BJ (cell line): Measurements from ENCODE around the gene TMEM178A. TPM values are rescaled to one million over a fixed set of nuclear protein-coding genes. Genes with fewer than 3 reads are reported as not detected.

Experiments used
- CTCF ChIA-PET: fragments of 350-600 bp; formaldehyde crosslinking; extraction: SDS; loops from one replicate; lab custom pipeline; 2021; ENCODE audit warnings: antibody characterized with exemption, inconsistent platforms; lab: Yijun Ruan, JAX
- POLR2A ChIA-PET: fragments of 300-600 bp; sonication (Branson Sonifier 250); formaldehyde crosslinking; extraction: SDS; loops from one replicate; lab custom pipeline; 2021; ENCODE audit warnings: antibody characterized with exemption; lab: Charles Lee
- DNase-seq: peaks from one replicate; pipeline ENCODE4 v3.0.0-alpha.2; 2011; ENCODE audit warnings: low read depth
- H3K27me3 ChIP-seq: 2 replicates; pipeline ENCODE4 v1.6.0; 2011; ENCODE audit warnings: low read length; ENCODE audit not compliant: control insufficient read depth, insufficient read depth
- H3K36me3 ChIP-seq: 2 replicates; pipeline ENCODE4 v1.5.1; 2011; ENCODE audit warnings: low read length; ENCODE audit not compliant: control insufficient read depth, insufficient read depth
- H3K4me3 ChIP-seq: 2 replicates; pipeline ENCODE4 v1.5.1; 2011; ENCODE audit warnings: low read depth, mild to moderate bottlenecking, control low read depth, low read length
- CTCF ChIP-seq: IDR thresholded peaks from 2 replicates; pipeline ENCODE4 v1.5.1; 2011; ENCODE audit warnings: low read depth, mild to moderate bottlenecking, control low read depth, inconsistent platforms, low read length, moderate library complexity; ENCODE audit not compliant: insufficient read depth
- polyA plus RNA-seq: library from polyadenylated mRNA; depleted of rRNA; stranded (reverse); fragments of >200 nt; gene quantifications from 2 replicates; pipeline ENCODE4 v1.2.3, GENCODE V29; 2011

The TMEM178A gene
- polyA plus RNA-seq, 1 experiment: 2.0 TPM

DNA sequence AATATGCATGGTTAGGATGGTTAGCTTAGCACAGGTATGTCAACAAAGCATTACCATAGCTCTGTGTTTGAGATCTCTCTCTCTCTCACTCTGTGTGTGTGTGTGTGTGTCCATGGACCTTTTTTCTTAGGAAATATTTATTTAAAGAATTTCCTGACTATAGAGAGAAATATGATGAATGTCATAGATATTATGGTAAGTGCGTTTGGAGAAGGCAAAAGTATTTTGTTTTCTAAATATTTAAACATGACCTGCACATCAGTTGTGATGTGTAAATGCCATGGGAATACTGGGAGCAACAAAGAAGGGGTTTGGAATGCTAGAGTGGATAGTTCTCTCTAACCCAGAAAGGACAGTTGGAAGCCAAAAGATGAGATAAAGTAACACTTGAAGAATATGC lies 3.9 kb upstream of the TMEM178A start:
- ChIA-PET CTCF (no interaction called here), POLR2A (no interaction called here)
- Histone ChIP-seq H3K36me3 (no peaks in the 10 kb centered on the region), H3K27me3 (peaks cover 14% of the 10 kb centered on the region), H3K4me3 (no peak overlapping the region)
- no peak for TF ChIP-seq CTCF
- no peak for DNase-seq

DNA sequence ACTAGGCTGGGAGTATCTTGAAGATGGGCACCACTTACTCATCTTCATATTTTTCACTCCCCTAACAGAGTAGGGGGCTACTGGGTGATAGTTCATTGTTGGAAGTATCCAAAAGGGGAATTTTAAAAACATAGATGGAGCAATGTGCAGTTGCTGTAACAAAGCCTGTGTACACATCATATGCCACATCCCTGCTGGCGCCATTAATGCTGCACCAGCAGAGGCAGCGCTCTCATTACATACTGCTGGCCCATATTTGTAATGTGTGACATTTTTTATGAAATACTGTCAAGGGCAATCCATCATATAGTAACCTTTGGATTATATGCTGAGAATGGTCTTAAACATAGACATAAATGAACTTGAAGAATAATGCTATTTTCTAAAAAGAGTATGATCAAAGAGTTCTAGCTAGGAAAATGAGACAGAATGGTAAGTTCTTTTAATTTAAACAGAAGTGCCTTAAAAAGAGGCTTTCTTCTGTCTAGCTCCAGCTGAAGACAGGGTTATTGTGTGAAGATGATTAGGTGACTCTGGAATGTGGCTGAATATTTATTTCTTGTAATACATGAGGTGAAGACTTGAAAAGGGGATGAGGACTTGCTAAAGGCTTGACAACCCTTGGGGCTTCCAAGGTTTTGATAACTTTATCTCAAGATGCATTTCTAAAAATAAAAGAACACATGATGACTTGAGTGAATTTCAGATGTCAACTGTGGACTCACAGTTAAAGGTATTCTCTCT lies 2.4 kb upstream of the TMEM178A start:
- no peak for DNase-seq
- H3K27me3 ChIP-seq: peaks cover 24% of the 10 kb centered on the region
- no peak overlapping the region for H3K4me3 ChIP-seq
- TF ChIP-seq CTCF: no peak
- no peaks in the 10 kb centered on the region for H3K36me3 ChIP-seq
- CTCF ChIA-PET: no interaction called here
- POLR2A ChIA-PET: no interaction called here

- no peak for DNase-seq
- no peak for TF ChIP-seq CTCF
- ChIA-PET CTCF (no interaction called here), POLR2A (no interaction called here)
- Histone ChIP-seq H3K36me3 (no peaks in the 10 kb centered on the region), H3K27me3 (peaks cover 27% of the 10 kb centered on the region), H3K4me3 (no peak overlapping the region)
These were observed 1.4 kb upstream of the TMEM178A start for GRCh38 chr2:39664232-39664887.

- CTCF ChIA-PET: no interaction called here
- no peak for DNase-seq
- Histone ChIP-seq H3K4me3 (no peak overlapping the region), H3K36me3 (no peaks in the 10 kb centered on the region), H3K27me3 (peaks cover 30% of the 10 kb centered on the region)
- POLR2A ChIA-PET: no interaction called here
- no peak for TF ChIP-seq CTCF
These were observed 677 bp upstream of the TMEM178A start for GRCh38 chr2:39664888-39665591.

GRCh38 chr2:39666491-39667101 lies 879 bp downstream of the TMEM178A start:
- peaks cover 31% of the 10 kb centered on the region for H3K27me3 ChIP-seq
- POLR2A ChIA-PET: no interaction called here
- TF ChIP-seq CTCF: no peak
- DNase-seq: no peak
- no peaks in the 10 kb centered on the region for H3K36me3 ChIP-seq
- H3K4me3 ChIP-seq: peak overlapping the region; percentile 33
- CTCF ChIA-PET: no interaction called here
